ENCODE measurements around the gene RASA3.

DNA sequence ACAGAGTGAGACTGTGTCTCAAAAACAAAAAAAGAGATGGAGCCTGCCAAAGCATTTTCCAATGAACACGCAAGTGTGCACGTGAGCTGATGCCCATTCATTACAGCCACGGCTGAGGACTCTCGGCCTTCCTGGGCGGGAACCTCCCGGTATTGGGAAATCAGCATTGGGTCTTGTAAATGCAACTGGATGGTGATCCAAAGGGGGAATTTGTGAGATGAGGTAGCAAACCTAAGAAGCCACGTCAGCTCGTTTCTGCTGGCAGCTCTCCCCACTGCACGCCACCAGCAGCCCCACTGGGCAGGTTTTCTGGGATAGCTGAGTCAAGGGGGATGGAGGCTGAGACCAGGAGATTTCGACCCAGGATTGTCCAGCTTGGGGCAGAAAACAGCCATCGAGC is 170.0 kb downstream of the RASA3 start:
- TF ChIP-seq POLR2AphosphoS5 (IDR thresholded peaks at IDR 0.05; ENCODE audit: low read length) (no peak), E4F1 (IDR thresholded peaks at IDR 0.05; ENCODE audit: borderline replicate concordance, partially characterized antibody) (no peak), MAX (IDR thresholded peaks at IDR 0.05; ENCODE audit: low read depth, low read length) (no peak), CTCF (IDR thresholded peaks at IDR 0.05 in 2 of 3, conservative IDR thresholded peaks at IDR 0.05 in 1 of 3; ENCODE audit: control insufficient read depth in 2 of 3, extremely low read depth in 1 of 3, insufficient read depth in 1 of 3, low read depth in 3 of 3, low read length in 3 of 3) (no peak)
- TF ChIP-seq, protein P1, sequence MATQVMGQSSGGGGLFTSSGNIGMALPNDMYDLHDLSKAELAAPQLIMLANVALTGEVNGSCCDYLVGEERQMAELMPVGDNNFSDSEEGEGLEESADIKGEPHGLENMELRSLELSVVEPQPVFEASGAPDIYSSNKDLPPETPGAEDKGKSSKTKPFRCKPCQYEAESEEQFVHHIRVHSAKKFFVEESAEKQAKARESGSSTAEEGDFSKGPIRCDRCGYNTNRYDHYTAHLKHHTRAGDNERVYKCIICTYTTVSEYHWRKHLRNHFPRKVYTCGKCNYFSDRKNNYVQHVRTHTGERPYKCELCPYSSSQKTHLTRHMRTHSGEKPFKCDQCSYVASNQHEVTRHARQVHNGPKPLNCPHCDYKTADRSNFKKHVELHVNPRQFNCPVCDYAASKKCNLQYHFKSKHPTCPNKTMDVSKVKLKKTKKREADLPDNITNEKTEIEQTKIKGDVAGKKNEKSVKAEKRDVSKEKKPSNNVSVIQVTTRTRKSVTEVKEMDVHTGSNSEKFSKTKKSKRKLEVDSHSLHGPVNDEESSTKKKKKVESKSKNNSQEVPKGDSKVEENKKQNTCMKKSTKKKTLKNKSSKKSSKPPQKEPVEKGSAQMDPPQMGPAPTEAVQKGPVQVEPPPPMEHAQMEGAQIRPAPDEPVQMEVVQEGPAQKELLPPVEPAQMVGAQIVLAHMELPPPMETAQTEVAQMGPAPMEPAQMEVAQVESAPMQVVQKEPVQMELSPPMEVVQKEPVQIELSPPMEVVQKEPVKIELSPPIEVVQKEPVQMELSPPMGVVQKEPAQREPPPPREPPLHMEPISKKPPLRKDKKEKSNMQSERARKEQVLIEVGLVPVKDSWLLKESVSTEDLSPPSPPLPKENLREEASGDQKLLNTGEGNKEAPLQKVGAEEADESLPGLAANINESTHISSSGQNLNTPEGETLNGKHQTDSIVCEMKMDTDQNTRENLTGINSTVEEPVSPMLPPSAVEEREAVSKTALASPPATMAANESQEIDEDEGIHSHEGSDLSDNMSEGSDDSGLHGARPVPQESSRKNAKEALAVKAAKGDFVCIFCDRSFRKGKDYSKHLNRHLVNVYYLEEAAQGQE (IDR thresholded peaks at IDR 0.05; ENCODE audit: low read depth, low read length): no peak

Measured in GM12878 (cell line).